ENCODE results near the gene ARHGAP32.

GRCh38 chr11:128988242-128988970, 203.7 kb downstream of the ARHGAP32 start:
- TF ChIP-seq POLR2A (IDR thresholded peaks at IDR 0.05; ENCODE audit: low read depth, low read length), result no peak
- no peak for TF ChIP-seq TAF1 (IDR thresholded peaks at IDR 0.05; ENCODE audit: low read depth, low read length)
